Measurements from ENCODE around the gene GFPT1. TPM values are rescaled to one million over a fixed set of nuclear protein-coding genes. Genes with fewer than 3 reads are reported as not detected.
A peak's percentile ranks its signal among the peaks of the same experiment; 100 is the strongest.

Gene GFPT1
- total RNA-seq, 1 donor from 2014 or later, result 52.7 TPM

- no peak for DNase-seq (ENCODE audit: low spot score in 2 of 2, unreplicated experiment in 2 of 2)
- no peak overlapping the region for H3K4me3 Mint-ChIP-seq
- no peaks in the 10 kb centered on the region for H3K9me3 Mint-ChIP-seq
- TF ChIP-seq, protein P1, sequence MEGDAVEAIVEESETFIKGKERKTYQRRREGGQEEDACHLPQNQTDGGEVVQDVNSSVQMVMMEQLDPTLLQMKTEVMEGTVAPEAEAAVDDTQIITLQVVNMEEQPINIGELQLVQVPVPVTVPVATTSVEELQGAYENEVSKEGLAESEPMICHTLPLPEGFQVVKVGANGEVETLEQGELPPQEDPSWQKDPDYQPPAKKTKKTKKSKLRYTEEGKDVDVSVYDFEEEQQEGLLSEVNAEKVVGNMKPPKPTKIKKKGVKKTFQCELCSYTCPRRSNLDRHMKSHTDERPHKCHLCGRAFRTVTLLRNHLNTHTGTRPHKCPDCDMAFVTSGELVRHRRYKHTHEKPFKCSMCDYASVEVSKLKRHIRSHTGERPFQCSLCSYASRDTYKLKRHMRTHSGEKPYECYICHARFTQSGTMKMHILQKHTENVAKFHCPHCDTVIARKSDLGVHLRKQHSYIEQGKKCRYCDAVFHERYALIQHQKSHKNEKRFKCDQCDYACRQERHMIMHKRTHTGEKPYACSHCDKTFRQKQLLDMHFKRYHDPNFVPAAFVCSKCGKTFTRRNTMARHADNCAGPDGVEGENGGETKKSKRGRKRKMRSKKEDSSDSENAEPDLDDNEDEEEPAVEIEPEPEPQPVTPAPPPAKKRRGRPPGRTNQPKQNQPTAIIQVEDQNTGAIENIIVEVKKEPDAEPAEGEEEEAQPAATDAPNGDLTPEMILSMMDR (IDR thresholded peaks at IDR 0.05; ENCODE audit: unreplicated experiment), result peak; percentile 36
- peaks cover 22% of the 10 kb centered on the region for H3K36me3 Mint-ChIP-seq
- H3K27ac Mint-ChIP-seq, result no peak overlapping the region
- peaks cover 4% of the 10 kb centered on the region for H3K4me1 Mint-ChIP-seq
- no peaks in the 10 kb centered on the region for H3K27me3 Mint-ChIP-seq (ENCODE audit: low read depth)
Measured at GRCh38 chr2:69375494-69376353, 11.3 kb downstream of the GFPT1 start.

- Mint-ChIP-seq H3K27ac (no peak overlapping the region), H3K36me3 (peaks cover 35% of the 10 kb centered on the region), H3K9me3 (no peaks in the 10 kb centered on the region), H3K4me1 (peaks cover 4% of the 10 kb centered on the region), H3K27me3 (ENCODE audit: low read depth) (no peaks in the 10 kb centered on the region), H3K4me3 (no peak overlapping the region)
- TF ChIP-seq, protein P1 (IDR thresholded peaks at IDR 0.05; ENCODE audit: unreplicated experiment), result no peak
- DNase-seq (ENCODE audit: low spot score in 2 of 2, unreplicated experiment in 2 of 2), result no peak
Measured at GRCh38 chr2:69372767-69373166, 14.3 kb downstream of the GFPT1 start.

- H3K36me3 Mint-ChIP-seq, result peaks cover 49% of the 10 kb centered on the region
- TF ChIP-seq, protein P1 (IDR thresholded peaks at IDR 0.05; ENCODE audit: unreplicated experiment), result no peak
Measured at GRCh38 chr2:69369802-69370201, 17.2 kb downstream of the GFPT1 start.

GRCh38 chr2:69368588-69368987, 18.4 kb downstream of the GFPT1 start:
- H3K27ac Mint-ChIP-seq, result no peak overlapping the region

More at GRCh38 chr2:69369802-69370201, 17.2 kb downstream of the GFPT1 start:
- Mint-ChIP-seq H3K9me3 (no peaks in the 10 kb centered on the region), H3K27me3 (ENCODE audit: low read depth) (no peaks in the 10 kb centered on the region), H3K27ac (no peak overlapping the region), H3K4me1 (no peaks in the 10 kb centered on the region), H3K4me3 (no peak overlapping the region)
- DNase-seq (ENCODE audit: low spot score in 2 of 2, unreplicated experiment in 2 of 2), result no peak

DNA sequence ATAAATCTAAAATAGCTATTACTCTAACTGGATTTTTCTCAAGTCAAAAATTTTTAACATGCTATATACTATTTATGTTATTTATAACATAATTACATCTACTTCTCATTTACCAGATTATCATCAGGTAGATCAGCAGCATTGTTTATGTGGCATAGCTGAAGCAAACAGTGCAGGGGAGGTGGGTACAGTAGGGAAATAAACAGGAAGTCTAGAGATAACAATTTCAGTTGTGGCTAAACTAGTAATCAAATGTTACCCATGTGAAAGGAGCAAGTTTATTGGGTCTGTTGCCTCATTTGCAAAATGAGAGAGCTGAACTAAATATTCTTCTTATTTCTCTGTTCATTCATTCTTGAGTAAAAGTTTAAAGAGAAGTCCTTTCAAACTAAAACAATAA, 27.7 kb downstream of the GFPT1 start:
- Mint-ChIP-seq H3K27ac (no peak overlapping the region), H3K36me3 (peaks cover 35% of the 10 kb centered on the region)
- DNase-seq (ENCODE audit: low spot score in 2 of 2, unreplicated experiment in 2 of 2), result no peak

More at GRCh38 chr2:69368588-69368987, 18.4 kb downstream of the GFPT1 start:
- DNase-seq (ENCODE audit: low spot score in 2 of 2, unreplicated experiment in 2 of 2), result no peak
- Mint-ChIP-seq H3K4me1 (no peaks in the 10 kb centered on the region), H3K4me3 (no peak overlapping the region), H3K36me3 (peaks cover 49% of the 10 kb centered on the region), H3K9me3 (no peaks in the 10 kb centered on the region), H3K27me3 (ENCODE audit: low read depth) (no peaks in the 10 kb centered on the region)
- TF ChIP-seq, protein P1 (IDR thresholded peaks at IDR 0.05; ENCODE audit: unreplicated experiment), result no peak

More for the DNA sequence above, 27.7 kb downstream of the GFPT1 start:
- H3K4me1 Mint-ChIP-seq, result no peaks in the 10 kb centered on the region
- no peaks in the 10 kb centered on the region for H3K9me3 Mint-ChIP-seq
- no peak overlapping the region for H3K4me3 Mint-ChIP-seq
- no peaks in the 10 kb centered on the region for H3K27me3 Mint-ChIP-seq (ENCODE audit: low read depth)
- TF ChIP-seq, protein P1 (IDR thresholded peaks at IDR 0.05; ENCODE audit: unreplicated experiment), result no peak

All from mesothelial cell of epicardium (in vitro differentiated cells).